ENCODE results near the gene CLBA1. TPM values are rescaled to one million over a fixed set of nuclear protein-coding genes. Genes with fewer than 3 reads are reported as not detected.

CLBA1 gene
- total RNA-seq, 1 donor from 2014 or later, result 7.7 TPM

DNA sequence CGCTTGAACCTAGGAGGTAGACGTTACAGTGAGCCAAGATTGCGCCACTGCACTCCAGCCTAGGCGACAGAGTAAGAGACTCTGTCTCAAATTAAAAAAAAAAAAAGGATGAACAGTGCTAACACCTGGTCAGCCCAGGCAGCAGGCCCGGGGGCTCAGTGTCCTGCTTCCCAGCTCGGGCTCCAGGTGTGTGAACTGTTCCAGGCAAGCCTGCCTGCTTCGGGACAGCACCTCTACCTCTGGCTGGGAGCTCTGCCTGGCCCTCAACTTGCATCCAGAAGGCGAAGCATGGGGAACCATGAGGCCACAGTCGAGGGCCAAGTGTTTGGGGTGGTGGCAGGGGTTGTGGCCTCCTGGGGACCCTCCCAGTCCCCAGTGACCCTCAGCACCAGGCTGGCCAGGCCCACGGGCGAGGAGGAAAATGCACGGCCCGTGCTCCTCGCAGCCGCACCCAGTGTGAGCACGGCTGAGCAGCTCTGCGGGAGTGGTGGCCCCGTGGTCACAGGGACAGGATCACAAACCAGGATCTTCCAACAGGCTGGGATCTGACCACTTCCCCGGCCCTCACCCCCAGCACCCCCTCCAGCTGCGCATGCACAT lies 19.8 kb downstream of the CLBA1 start:
- Mint-ChIP-seq H3K4me1 (ENCODE audit: unreplicated experiment) (no peaks in the 10 kb centered on the region), H3K27ac (ENCODE audit: unreplicated experiment) (no peak overlapping the region), H3K27me3 (ENCODE audit: unreplicated experiment) (no peaks in the 10 kb centered on the region), H3K4me3 (ENCODE audit: unreplicated experiment) (no peak overlapping the region), H3K9me3 (ENCODE audit: unreplicated experiment) (no peaks in the 10 kb centered on the region), H3K36me3 (ENCODE audit: unreplicated experiment) (peaks cover 6% of the 10 kb centered on the region)
- DNase-seq (ENCODE audit: extremely low spot score, unreplicated experiment), result no peak
- TF ChIP-seq, protein P1, sequence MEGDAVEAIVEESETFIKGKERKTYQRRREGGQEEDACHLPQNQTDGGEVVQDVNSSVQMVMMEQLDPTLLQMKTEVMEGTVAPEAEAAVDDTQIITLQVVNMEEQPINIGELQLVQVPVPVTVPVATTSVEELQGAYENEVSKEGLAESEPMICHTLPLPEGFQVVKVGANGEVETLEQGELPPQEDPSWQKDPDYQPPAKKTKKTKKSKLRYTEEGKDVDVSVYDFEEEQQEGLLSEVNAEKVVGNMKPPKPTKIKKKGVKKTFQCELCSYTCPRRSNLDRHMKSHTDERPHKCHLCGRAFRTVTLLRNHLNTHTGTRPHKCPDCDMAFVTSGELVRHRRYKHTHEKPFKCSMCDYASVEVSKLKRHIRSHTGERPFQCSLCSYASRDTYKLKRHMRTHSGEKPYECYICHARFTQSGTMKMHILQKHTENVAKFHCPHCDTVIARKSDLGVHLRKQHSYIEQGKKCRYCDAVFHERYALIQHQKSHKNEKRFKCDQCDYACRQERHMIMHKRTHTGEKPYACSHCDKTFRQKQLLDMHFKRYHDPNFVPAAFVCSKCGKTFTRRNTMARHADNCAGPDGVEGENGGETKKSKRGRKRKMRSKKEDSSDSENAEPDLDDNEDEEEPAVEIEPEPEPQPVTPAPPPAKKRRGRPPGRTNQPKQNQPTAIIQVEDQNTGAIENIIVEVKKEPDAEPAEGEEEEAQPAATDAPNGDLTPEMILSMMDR (IDR thresholded peaks at IDR 0.05), result no peak

DNA sequence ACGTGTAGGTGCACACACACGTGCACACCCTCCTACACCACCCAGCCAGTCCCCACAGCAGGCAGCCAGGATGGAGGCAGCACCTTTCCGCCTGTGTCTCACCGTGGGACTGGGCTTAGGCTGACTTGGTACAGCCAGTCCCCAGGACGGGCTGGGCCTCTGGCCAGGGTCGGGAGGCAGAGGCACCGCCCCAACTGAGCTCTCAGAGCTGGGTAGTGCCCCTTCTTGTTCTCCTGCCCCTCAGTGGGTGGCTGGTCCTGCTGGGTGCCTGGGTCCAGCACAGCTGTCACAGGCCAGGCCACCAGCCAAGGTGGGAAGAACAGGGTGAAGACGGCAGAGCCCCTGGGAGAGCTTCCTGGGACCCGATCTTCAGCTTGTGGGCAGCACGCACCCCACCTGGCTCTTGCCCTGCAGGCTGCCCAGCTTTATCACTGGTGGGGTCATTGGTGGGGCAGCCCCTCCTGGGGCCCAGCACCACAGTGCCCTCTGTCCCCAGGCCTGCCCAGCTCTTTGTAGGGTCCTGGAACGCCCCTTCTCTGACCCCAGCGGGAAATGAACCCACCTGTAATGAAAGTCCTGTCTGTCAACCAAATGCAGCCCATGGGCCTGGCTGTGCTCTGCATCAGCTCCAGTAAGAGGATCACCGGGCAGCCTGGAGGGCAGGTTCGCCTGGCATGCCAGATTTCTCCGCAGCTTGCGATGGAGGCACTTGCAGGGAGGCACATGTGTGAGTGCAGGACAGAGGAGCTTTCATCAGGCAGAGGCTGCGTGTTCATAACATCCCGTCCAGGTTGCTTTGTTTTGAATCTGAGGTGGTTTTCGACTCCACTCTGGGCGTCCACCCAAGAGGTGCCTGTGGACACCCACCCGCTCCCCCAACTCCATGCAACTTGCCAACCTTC lies 20.6 kb downstream of the CLBA1 start:
- Mint-ChIP-seq H3K4me1 (ENCODE audit: unreplicated experiment) (no peaks in the 10 kb centered on the region), H3K9me3 (ENCODE audit: unreplicated experiment) (no peaks in the 10 kb centered on the region), H3K27ac (ENCODE audit: unreplicated experiment) (peak overlapping the region; percentile 28), H3K4me3 (ENCODE audit: unreplicated experiment) (no peak overlapping the region), H3K27me3 (ENCODE audit: unreplicated experiment) (no peaks in the 10 kb centered on the region), H3K36me3 (ENCODE audit: unreplicated experiment) (peaks cover 6% of the 10 kb centered on the region)
- DNase-seq (ENCODE audit: extremely low spot score, unreplicated experiment), result no peak
- TF ChIP-seq, protein P1 (IDR thresholded peaks at IDR 0.05), result no peak

DNA sequence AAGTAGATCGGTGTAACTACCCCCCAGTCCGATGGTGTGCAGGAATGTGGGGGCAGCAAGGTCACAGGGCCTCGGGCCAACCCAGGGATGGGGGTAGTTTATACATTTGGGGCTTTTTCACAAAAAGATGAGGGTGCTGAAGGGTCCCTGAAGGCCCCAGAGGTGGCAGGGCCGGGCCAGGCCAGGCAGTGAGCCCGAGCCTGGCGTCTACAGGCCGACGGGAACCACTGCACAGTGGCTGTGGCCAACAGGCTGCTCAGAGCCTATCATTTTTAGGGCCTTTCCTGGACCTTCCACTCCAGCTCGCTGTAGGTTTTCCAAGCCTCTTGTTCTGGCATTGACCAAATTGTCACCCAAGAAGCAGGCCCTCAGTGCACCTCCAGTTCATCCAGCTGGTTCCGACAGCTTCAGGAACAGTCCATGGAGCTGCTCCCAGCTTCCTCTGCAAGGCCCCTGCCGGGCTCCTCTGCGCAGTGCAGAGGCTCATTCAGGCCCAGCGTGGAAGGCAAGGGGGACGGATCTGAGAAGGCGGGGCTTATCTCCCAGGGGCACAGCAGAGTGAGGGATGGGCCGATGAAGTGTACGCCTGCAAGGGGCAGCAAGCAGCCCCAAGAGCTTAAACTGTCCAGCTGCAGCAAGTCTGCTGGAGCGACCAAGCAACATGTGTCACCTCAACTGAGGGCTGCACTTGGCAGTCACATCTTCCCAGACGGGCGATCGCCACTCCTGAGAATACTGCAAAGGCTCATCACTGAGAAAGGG lies 21.4 kb downstream of the CLBA1 start:
- Mint-ChIP-seq H3K27me3 (ENCODE audit: unreplicated experiment) (no peaks in the 10 kb centered on the region), H3K27ac (ENCODE audit: unreplicated experiment) (no peak overlapping the region), H3K9me3 (ENCODE audit: unreplicated experiment) (no peaks in the 10 kb centered on the region), H3K36me3 (ENCODE audit: unreplicated experiment) (peaks cover 6% of the 10 kb centered on the region), H3K4me1 (ENCODE audit: unreplicated experiment) (peaks cover under 1% of the 10 kb centered on the region), H3K4me3 (ENCODE audit: unreplicated experiment) (no peak overlapping the region)
- TF ChIP-seq, protein P1 (IDR thresholded peaks at IDR 0.05), result no peak
- DNase-seq (ENCODE audit: extremely low spot score, unreplicated experiment), result no peak

DNA sequence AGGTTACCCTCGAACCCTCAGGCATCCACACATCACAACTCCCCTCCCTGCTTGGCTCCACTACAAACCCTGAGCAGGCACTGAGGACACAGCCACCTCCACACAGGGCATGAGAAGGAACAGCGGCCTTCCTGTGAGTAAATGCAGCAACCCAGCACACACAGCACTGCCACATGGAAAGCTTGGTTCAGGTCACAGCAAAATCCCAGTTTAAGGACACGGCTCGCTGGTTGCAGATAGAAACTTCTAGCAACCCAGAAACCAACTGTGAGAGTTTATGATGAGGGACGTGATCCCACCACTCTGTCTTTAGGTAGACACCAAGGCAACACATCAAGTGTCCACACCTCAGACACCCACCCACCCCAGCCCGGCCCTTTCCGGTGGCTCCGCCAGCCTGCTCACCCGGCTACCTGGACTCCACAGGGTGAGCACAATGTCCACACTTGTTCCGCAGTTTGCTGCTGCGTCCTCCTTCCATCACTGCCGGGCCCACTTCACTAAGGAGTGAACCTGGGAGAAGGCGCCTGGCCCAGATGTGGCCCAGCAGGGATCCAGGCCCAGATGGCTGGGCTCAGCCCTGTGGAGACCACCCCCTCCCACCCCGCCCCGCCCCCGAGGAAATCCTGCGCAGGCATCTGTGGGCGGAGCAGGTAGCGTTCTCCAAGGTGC lies 22.1 kb downstream of the CLBA1 start:
- Mint-ChIP-seq H3K27ac (ENCODE audit: unreplicated experiment) (no peak overlapping the region), H3K36me3 (ENCODE audit: unreplicated experiment) (peaks cover 6% of the 10 kb centered on the region), H3K9me3 (ENCODE audit: unreplicated experiment) (no peaks in the 10 kb centered on the region), H3K27me3 (ENCODE audit: unreplicated experiment) (no peaks in the 10 kb centered on the region), H3K4me1 (ENCODE audit: unreplicated experiment) (peaks cover 8% of the 10 kb centered on the region), H3K4me3 (ENCODE audit: unreplicated experiment) (no peak overlapping the region)
- DNase-seq (ENCODE audit: extremely low spot score, unreplicated experiment), result no peak
- TF ChIP-seq, protein P1 (IDR thresholded peaks at IDR 0.05), result no peak

Data from osteocyte (in vitro differentiated cells).